SK-N-SH (cell line): ENCODE data around the gene MSH5. TPM values are rescaled to one million over a fixed set of nuclear protein-coding genes. Genes with fewer than 3 reads are reported as not detected.

Experiments
- CTCF ChIA-PET: fragments of 300-600, 350-600 bp; formaldehyde crosslinking; extraction: SDS; loops from one replicate; lab custom pipeline; 2021; lab: Yijun Ruan, JAX
- POLR2A ChIA-PET: fragments of 350-600 bp; sonication (Branson Sonifier 250); formaldehyde crosslinking; extraction: SDS; loops from one replicate; lab custom pipeline; 2020; ENCODE audit warnings: antibody characterized with exemption, inconsistent platforms; lab: Yijun Ruan, JAX
- DNase-seq: peaks from one replicate; pipeline ENCODE4 v3.0.0; 2012
- H2AFZ ChIP-seq: fragments of 200-600 bp; sonication (generic); 2 replicates; pipeline ENCODE4 v1.8.1; 2016; ENCODE audit warnings: antibody characterized with exemption, mild to moderate bottlenecking, low read depth
- H3F3A ChIP-seq: fragments of 200-600 bp; sonication (generic); replicated peaks from 2 replicates; pipeline ENCODE3; 2016; ENCODE audit warnings: antibody characterized with exemption, mild to moderate bottlenecking; ENCODE audit not compliant: insufficient read depth
- H3K27ac ChIP-seq, 2 experiments: fragments of 200-500 bp in 1 of 2; fragments of 200-600 bp in 1 of 2; sonication (Bioruptor generic) in 1 of 2; sonication (generic), shearing (Covaris generic) in 1 of 2; 2 replicates each; pipeline versions ENCODE4 v1.5.1 to v1.6.1; 2014 to 2016; ENCODE audit warnings: low read depth in 2 of 2, inconsistent platforms in 1 of 2, low read length in 1 of 2, mild to moderate bottlenecking in 1 of 2, mixed read lengths in 1 of 2
- H3K27me3 ChIP-seq: fragments of 200-600 bp; sonication (generic), shearing (Covaris generic); 2 replicates; pipeline ENCODE4 v1.6.1; 2016; ENCODE audit warnings: mixed run types; ENCODE audit not compliant: insufficient read depth
- H3K36me3 ChIP-seq, 2 experiments: fragments of 200-500 bp in 1 of 2; fragments of 200-600 bp in 1 of 2; sonication (Bioruptor generic) in 1 of 2; sonication (generic) in 1 of 2; replicated peaks in 1 of 2; 2 replicates each; pipeline versions ENCODE3 to v1.5.1; 2014 to 2016; ENCODE audit warnings: low read length in 1 of 2, mild to moderate bottlenecking in 1 of 2; ENCODE audit not compliant: insufficient read depth in 2 of 2, control insufficient read depth in 1 of 2
- H3K4me1 ChIP-seq, 2 experiments: fragments of 200-500 bp in 1 of 2; fragments of 200-600 bp in 1 of 2; sonication (Bioruptor generic) in 1 of 2; sonication (generic), shearing (Covaris generic) in 1 of 2; 2 replicates each; pipeline versions ENCODE4 v1.5.1 to v1.6.1; 2014 to 2016; ENCODE audit warnings: low read depth in 1 of 2, low read length in 1 of 2, mixed run types in 1 of 2; ENCODE audit not compliant: insufficient read depth in 2 of 2, control insufficient read depth in 1 of 2
- H3K4me2 ChIP-seq: fragments of 200-600 bp; sonication (generic), shearing (Covaris generic); 2 replicates; pipeline ENCODE4 v1.6.1; 2017; ENCODE audit warnings: mixed run types
- H3K4me3 ChIP-seq, 2 experiments: fragments of 200-500 bp in 1 of 2; fragments of 200-600 bp in 1 of 2; sonication (Bioruptor generic) in 1 of 2; sonication (generic), shearing (Covaris generic) in 1 of 2; 2 replicates each; pipeline versions ENCODE4 v1.5.1 to v1.8.1; 2014 to 2016; ENCODE audit warnings: low read depth in 2 of 2, inconsistent platforms in 1 of 2, low read length in 1 of 2, mild to moderate bottlenecking in 1 of 2, mixed read lengths in 1 of 2, moderate library complexity in 1 of 2
- H3K79me2 ChIP-seq: fragments of 200-600 bp; sonication (generic); 2 replicates; pipeline ENCODE4 v1.8.1; 2017; ENCODE audit warnings: mild to moderate bottlenecking; ENCODE audit not compliant: insufficient read depth
- H3K9ac ChIP-seq: fragments of 200-600 bp; sonication (generic); 2 replicates; pipeline ENCODE4 v1.6.1; 2017; ENCODE audit warnings: mixed run types
- H3K9me2 ChIP-seq: fragments of 200-600 bp; sonication (generic); 2 replicates; pipeline ENCODE4 v1.6.1; 2017; ENCODE audit warnings: mixed run types
- H3K9me3 ChIP-seq: fragments of 200-600 bp; sonication (generic); 2 replicates; pipeline ENCODE4 v1.6.1; 2017; ENCODE audit warnings: mixed run types, mild to moderate bottlenecking, moderate library complexity
- H4K20me1 ChIP-seq: fragments of 200-600 bp; sonication (generic); 2 replicates; pipeline ENCODE4 v1.6.1; 2017; ENCODE audit warnings: mild to moderate bottlenecking, mixed run types; ENCODE audit not compliant: insufficient read depth
- CHD2 ChIP-seq: fragments of 150-350 bp; IDR thresholded peaks from 2 replicates; pipeline ENCODE4 v1.6.1; 2018; ENCODE audit warnings: low read length; ENCODE audit not compliant: partially characterized antibody
- CTCF ChIP-seq: fragments of 200-600 bp; sonication (generic); IDR thresholded peaks from 2 replicates; pipeline ENCODE4 v1.6.1; 2017; ENCODE audit warnings: antibody characterized with exemption, mild to moderate bottlenecking, moderate library complexity
- EP300 ChIP-seq, 2 experiments: IDR thresholded peaks; 2 replicates each; pipeline versions ENCODE4 v1.4.0 to v1.6.1; 2012; ENCODE audit warnings: borderline replicate concordance in 1 of 2, low read depth in 1 of 2, low read length in 1 of 2
- FOSL2 ChIP-seq: IDR thresholded peaks from 2 replicates; pipeline ENCODE4 v1.4.0; 2012; ENCODE audit warnings: low read depth, mild to moderate bottlenecking, moderate library complexity, borderline replicate concordance
- FOXM1 ChIP-seq: IDR thresholded peaks from 2 replicates; pipeline ENCODE4 v1.4.0; 2012; ENCODE audit warnings: low read depth, mild to moderate bottlenecking
- IRF3 ChIP-seq: fragments of 150-350 bp; IDR thresholded peaks from 2 replicates; pipeline ENCODE4 v1.6.1; 2016; ENCODE audit warnings: mild to moderate bottlenecking, low read depth, low read length
- JUND ChIP-seq: IDR thresholded peaks from 2 replicates; pipeline ENCODE4 v1.4.0; 2012
- MAX ChIP-seq: IDR thresholded peaks from 2 replicates; pipeline ENCODE4 v1.4.0; 2012; ENCODE audit warnings: low read depth
- MEF2A ChIP-seq: IDR thresholded peaks from 2 replicates; pipeline ENCODE4 v1.4.0; 2012; ENCODE audit warnings: low read depth, borderline replicate concordance
- MXI1 ChIP-seq: IDR thresholded peaks from 2 replicates; pipeline ENCODE4 v1.6.1; 2012; ENCODE audit warnings: mild to moderate bottlenecking, low read depth, low read length, improper control_type of control experiment
- NFIC ChIP-seq: IDR thresholded peaks from 2 replicates; pipeline ENCODE4 v1.4.0; 2012; ENCODE audit warnings: borderline replicate concordance
- PBX3 ChIP-seq: IDR thresholded peaks from 2 replicates; pipeline ENCODE4; 2012
- POLR2AphosphoS5 ChIP-seq: IDR thresholded peaks from 2 replicates; pipeline ENCODE4 v1.6.1; 2012; ENCODE audit warnings: low read depth, low read length
- RAD21 ChIP-seq: IDR thresholded peaks from 2 replicates; pipeline ENCODE4 v1.6.1; 2012; ENCODE audit warnings: mild to moderate bottlenecking, low read length
- RCOR1 ChIP-seq: fragments of 150-350 bp; IDR thresholded peaks from 2 replicates; pipeline ENCODE4 v1.6.1; 2017; ENCODE audit warnings: antibody characterized with exemption, low read length
- SMC3 ChIP-seq: IDR thresholded peaks from 2 replicates; pipeline ENCODE4 v1.6.1; 2012; ENCODE audit warnings: low read depth, low read length, improper control_type of control experiment
- TEAD4 ChIP-seq: IDR thresholded peaks from 2 replicates; pipeline ENCODE4 v1.4.0; 2012; ENCODE audit warnings: mild to moderate bottlenecking, borderline replicate concordance; ENCODE audit not compliant: insufficient read depth
- USF2 ChIP-seq: fragments of 150-350 bp; IDR thresholded peaks from 2 replicates; pipeline ENCODE4 v1.6.1; 2017; ENCODE audit warnings: antibody characterized with exemption, low read length, low read depth, borderline replicate concordance
- YY1 ChIP-seq: IDR thresholded peaks from 2 replicates; pipeline ENCODE4 v1.4.0; 2012; ENCODE audit warnings: low read depth, mild to moderate bottlenecking
- ZBTB33 ChIP-seq: IDR thresholded peaks from 2 replicates; pipeline ENCODE4 v1.4.0; 2012; ENCODE audit warnings: low read depth, borderline replicate concordance
- WGBS: methylation state at CpG from one replicate; pipeline ENCODE4 v1.1.6; 2017; ENCODE audit warnings: low lambda C conversion rate; 5-methylcytosine and 5-hydroxymethylcytosine counted together
- polyA plus RNA-seq, 3 experiments: library from polyadenylated mRNA; depleted of rRNA; stranded (reverse); fragments of >200 nt; gene quantifications; 2 replicates each; pipeline ENCODE4 v1.2.3, GENCODE V29; 2012

The MSH5 gene
- polyA plus RNA-seq, 1 of the 3 experiments (the other 2 are of a cell fraction): 16.0 TPM

- peaks cover 0 to 8% of the 10 kb centered on the region in 2 experiments; a peak in 1 of 4 replicates for H3K4me1 ChIP-seq
- no peak overlapping the region for H3K9ac ChIP-seq
- no peak overlapping the region for H2AFZ ChIP-seq
- DNase-seq: no peak
- peaks cover 2% of the 10 kb centered on the region for H3F3A ChIP-seq
- H3K4me3 ChIP-seq: no peak overlapping the region
- H3K36me3 ChIP-seq: no peaks in the 10 kb centered on the region
- no peak overlapping the region for H3K4me2 ChIP-seq
- ChIA-PET CTCF (interaction anchor here (1.0 to 2.3 kb wide), 3 partner anchors 10 to 329 kb away, joined by 3 to 12 read pairs (median 3); partner anchors contain the start of gene VWA7), POLR2A (interaction anchor here (1.2 kb wide), 1 partner anchor 38 kb away, joined by 5 read pairs; the partner anchor contains the start of gene DDAH2)
- no peaks in the 10 kb centered on the region for H3K9me3 ChIP-seq
- H3K9me2 ChIP-seq: no peaks in the 10 kb centered on the region
- TF ChIP-seq CTCF: no peak
- TF ChIP-seq TEAD4: no peak
- no peak for TF ChIP-seq SMC3
- no peak for TF ChIP-seq MAX
- TF ChIP-seq JUND: no peak
- no peak for TF ChIP-seq MXI1
- no peak for TF ChIP-seq PBX3
- TF ChIP-seq MEF2A: no peak
- TF ChIP-seq ZBTB33: no peak
- TF ChIP-seq USF2: no peak
- no peak for TF ChIP-seq YY1
- TF ChIP-seq FOXM1: no peak
- no peak for TF ChIP-seq EP300 (IDR thresholded peaks at IDR 0.05; ENCODE audit: borderline replicate concordance in 1 of 2, low read depth in 1 of 2, low read length in 1 of 2)
- no peak for TF ChIP-seq IRF3
- no peak for TF ChIP-seq NFIC
- no peak for TF ChIP-seq CHD2
- TF ChIP-seq RCOR1: no peak
- no peak for TF ChIP-seq RAD21
- no peak for TF ChIP-seq FOSL2
- no peak for TF ChIP-seq POLR2AphosphoS5
- H3K27ac ChIP-seq: no peak overlapping the region
- 94% methylated on average over 6 of the region's 6 CpGs for WGBS
- H4K20me1 ChIP-seq: no peaks in the 10 kb centered on the region
- no peaks in the 10 kb centered on the region for H3K27me3 ChIP-seq
- H3K79me2 ChIP-seq: no peaks in the 10 kb centered on the region
Observed at GRCh38 chr6:31767096-31767645, 27.4 kb downstream of the MSH5 start.
